ENCODE results near the gene MYO7A.

The MYO7A gene

GRCh38 chr11:77189588-77190210 is 61.7 kb downstream of the MYO7A start:
- no peak for DNase-seq (ENCODE audit: low spot score)
- no peak for TF ChIP-seq CTCF (IDR thresholded peaks at IDR 0.05; ENCODE audit: extremely low read depth, missing control alignments)

GRCh38 chr11:77190331-77191075 is 62.5 kb downstream of the MYO7A start:
- no peak for TF ChIP-seq CTCF (IDR thresholded peaks at IDR 0.05; ENCODE audit: extremely low read depth, missing control alignments)
- DNase-seq (ENCODE audit: low spot score): no peak

GRCh38 chr11:77191429-77191822 is 63.4 kb downstream of the MYO7A start:
- DNase-seq (ENCODE audit: low spot score): no peak
- no peak for TF ChIP-seq CTCF (IDR thresholded peaks at IDR 0.05; ENCODE audit: extremely low read depth, missing control alignments)

GRCh38 chr11:77191823-77192495 is 63.9 kb downstream of the MYO7A start:
- no peak for TF ChIP-seq CTCF (IDR thresholded peaks at IDR 0.05; ENCODE audit: extremely low read depth, missing control alignments)
- DNase-seq (ENCODE audit: low spot score): peak; percentile 55

GRCh38 chr11:77193167-77193566 is 65.1 kb downstream of the MYO7A start:
- DNase-seq (ENCODE audit: low spot score): no peak

GRCh38 chr11:77193911-77194830 is 66.1 kb downstream of the MYO7A start:
- no peak for DNase-seq (ENCODE audit: low spot score)
- no peak for TF ChIP-seq CTCF (IDR thresholded peaks at IDR 0.05; ENCODE audit: extremely low read depth, missing control alignments)

More at GRCh38 chr11:77193167-77193566, 65.1 kb downstream of the MYO7A start:
- TF ChIP-seq CTCF (IDR thresholded peaks at IDR 0.05; ENCODE audit: extremely low read depth, missing control alignments): no peak

Data from GM20000 (cell line).